DMS153 treated with DMSO at 0.1 percent for 48 hours (cell line): ENCODE data around the gene KIRREL3.

ENCODE experiments used
- DNase-seq: peaks from one replicate; lab custom pipeline; 2025; ENCODE audit not compliant: unreplicated experiment; lab: John Stamatoyannopoulos, UW

KIRREL3 gene

DNA sequence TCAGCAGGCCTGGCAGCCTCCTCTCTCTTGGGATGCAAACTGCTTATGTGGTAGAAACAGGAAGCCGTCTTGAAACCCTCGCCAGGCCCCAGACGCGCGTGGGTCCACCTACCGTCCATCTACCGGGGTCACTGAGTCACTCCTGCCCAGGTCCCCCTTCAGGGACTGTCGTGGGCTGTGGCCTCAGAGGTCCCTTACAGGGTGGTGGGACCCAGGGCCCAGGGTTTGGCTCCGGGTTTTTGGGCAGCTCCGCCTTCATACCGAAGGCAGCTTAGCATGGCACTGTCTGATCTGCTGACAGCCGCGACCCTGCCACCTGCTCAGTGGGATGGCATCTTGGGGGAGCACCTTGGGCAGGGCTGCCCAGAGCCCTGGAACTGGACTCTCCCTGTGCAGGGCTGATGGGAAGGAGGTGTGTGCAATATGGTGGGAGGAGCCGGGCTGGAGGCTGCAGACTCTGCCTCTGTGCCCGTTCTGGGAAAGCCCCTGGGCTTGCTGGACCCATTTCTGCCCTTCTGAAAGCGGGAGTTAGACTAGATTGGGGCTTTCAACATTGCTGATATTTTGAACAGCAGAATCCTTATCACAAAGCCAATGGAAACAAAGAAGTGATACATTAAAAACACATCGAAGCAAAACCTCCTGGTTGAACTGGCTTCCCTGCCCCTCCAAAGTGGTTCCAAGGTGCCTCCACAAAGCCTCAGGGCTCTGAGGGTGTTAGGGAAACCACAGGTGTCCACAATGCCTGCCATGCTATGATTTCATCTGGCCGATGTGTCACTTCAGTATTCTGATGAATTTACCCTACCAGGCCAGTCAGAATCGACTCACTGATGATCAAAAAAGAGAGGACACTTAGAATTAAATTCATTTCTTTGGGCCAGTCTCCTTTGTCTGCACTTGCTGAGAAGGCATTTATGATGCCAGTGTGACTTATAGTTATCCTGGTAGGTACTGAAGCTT lies 316.5 kb downstream of the KIRREL3 start:
- DNase-seq: no peak

DNA sequence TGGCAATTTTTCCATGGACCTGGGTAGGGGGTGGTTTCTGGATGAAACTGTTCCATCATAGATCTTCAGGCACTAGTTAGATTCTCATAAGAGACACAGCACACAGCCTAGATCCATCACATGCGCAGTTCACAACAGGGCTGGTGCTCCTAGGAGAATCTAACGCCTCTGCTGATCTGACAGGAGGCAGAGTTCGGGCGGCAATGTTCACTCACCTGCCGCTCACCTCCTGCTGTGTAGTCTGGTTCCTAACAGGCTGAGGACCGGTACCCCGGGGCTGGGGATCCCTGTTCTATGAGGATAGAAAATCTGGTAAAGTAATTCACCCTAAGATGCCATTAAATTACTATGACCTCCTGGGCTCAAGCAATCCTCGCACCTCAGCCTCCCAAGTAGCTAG lies 318.0 kb downstream of the KIRREL3 start:
- no peak for DNase-seq

DNA sequence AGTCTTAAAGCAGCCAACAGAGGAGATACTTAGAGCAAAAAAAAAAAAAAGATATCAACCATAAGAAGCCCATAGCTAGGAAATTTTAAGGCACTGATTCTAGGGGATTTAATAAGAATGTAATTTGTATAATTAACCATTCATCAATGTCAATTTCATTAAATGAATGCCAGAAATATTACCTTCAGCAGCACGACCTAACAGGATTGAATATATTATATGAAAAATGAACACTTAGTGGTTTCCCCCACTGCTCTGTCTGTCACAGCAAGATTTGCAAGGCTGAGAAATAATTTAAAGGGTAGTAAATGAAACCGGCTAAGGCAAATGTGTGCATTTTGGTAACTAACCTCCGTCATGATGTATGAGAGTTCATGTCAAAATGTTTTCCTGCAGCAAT lies 319.9 kb downstream of the KIRREL3 start:
- no peak for DNase-seq

DNA sequence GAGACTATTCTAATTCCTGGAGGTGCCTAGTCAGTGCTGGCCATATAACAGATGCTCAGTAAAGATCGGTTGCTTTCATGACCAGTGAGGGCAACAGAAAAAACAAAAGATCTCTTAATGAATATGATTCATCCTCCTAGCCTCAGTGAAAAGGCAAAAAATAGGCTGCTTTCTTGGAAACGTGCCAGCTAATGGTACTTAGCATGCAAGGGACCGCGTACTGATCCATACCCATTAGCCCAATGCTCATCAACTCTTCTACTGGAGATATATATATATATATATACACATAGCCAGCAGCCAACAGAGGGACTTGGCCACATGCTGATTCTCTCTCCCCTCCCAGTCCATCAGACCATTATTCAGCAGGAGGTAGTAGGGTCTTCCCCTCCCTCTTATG lies 320.4 kb downstream of the KIRREL3 start:
- DNase-seq: no peak

DNA sequence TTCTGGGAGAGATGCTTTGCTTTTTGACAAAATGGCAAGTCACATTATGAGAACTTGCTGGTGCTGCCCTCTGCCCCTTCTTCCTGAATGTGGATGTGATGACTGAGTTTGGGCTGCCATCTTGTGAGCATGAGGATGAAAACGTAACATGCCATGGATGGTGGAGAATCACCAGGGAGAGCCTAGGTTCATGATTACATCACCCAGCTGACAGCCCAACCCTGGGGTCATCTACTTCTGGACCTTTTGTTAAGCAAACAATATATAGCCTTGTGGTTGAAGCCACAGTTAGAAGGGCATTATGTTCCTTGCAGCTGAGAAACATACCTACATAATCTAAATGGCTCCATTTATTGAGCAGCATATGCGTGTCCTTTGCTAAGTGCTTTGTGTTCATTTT lies 321.5 kb downstream of the KIRREL3 start:
- no peak for DNase-seq

DNA sequence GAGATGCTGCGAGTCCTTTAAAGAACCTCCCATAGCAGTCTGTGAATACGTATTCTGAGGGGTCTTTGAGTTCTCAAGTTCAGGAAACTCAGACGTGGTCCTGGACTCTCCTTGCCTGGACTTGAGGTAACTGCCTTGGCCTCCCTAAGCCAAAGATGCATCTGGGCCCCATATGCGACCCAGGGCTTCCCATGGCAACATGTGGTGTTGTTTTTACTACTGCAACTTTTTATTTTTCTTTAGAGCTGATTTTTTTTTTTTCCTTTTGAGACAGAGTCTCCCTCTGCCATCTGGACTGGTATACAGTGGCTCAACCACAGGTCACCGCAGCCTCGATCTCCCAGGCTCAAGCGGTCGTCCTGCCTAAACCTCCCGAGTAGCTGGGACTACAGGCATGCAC lies 324.0 kb downstream of the KIRREL3 start:
- DNase-seq: no peak

DNA sequence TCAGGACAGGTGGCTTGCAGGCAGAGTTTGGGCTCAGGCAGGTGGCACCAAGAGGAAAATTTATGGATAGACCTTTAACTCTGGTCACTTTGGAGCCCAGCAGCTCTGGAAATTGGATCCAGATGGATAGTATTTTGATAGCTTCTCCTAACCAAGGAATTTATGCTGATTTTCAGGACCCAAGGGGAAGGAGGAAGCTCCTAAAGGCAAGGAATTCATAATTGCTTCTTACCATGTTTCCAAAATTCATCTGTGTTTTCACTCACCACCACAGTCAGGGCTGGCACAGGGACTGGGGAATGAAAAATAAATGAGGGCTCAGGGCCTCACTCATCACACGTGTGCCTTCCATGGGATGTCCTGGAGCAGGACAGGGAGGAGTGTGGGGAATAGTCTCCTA lies 327.3 kb downstream of the KIRREL3 start:
- DNase-seq: no peak

DNA sequence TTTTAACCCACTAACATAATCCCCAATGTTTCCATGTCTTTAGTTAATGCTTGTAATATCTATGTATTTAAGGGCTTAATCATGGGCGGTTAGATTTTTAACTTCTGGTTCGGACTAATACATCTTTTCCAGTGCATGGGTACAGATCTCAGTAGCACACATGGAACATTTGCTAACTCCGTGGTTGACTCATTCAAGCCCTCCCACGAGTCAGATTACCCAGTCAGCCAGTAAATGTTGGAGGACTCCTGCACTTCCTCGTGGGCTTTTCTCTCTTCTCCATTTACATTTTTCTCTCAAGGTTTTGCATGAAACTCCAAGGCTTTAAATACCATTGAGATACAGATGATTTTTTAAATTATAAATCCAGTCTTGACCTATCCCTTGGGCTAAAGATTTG lies 331.2 kb downstream of the KIRREL3 start:
- DNase-seq: no peak

DNA sequence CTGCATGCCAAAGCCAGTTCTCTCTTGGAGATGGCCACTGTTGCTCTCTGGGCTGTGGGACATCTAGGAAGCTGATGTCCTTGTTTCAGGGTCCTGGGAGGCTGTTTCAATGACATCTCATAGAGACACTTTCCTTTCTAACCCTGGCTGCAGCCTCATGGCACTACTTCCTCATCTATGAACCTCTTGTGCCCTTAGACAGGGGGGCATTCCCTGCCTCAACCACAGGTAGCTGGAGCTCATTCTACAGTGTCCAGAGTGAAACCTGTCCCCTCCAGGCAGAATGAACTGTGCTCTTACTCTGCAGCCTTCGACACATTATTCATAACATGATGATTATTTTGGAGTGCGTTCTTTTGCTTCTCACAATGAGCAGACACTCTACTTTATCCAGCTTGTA lies 335.9 kb downstream of the KIRREL3 start:
- DNase-seq: no peak

DNA sequence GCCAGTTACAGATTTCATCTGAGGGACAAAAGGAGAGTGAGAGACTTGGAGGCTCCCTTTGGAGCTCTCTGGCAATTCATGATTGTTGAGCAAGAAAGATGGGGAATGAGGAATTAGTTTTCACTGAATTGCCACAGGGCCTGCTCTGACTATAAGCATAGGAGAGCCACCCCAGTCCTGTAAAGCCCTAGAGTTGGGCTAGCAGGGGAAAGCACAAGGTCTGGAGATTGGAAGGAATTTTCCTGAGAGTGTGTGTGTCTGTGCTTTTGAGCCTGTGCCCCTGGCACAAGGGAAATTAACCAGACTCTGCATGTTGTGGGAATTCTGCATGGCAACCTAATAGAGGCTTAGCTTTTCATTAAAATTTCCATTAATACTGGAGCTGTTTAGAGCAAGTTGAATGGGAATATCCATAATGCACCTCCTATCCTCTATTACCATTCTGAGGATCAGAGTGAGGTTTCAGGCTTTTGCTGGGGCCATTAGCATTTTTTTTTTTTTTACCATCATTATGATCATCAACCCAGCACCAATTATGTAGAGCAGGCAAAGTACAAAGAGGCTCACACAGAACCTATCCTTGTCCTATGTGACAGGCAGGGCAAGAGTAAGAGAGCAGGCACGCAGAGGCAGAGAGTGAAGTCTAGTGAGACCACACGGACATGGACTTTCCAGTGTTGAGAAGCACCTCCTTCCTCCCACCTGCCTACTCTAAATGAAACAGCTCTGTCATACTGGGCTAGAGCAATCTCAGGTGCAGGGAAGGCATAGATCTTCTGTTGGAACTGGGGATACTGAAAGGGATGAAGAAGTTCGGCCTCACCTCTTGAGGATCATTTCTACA lies 336.6 kb downstream of the KIRREL3 start:
- DNase-seq: no peak

DNA sequence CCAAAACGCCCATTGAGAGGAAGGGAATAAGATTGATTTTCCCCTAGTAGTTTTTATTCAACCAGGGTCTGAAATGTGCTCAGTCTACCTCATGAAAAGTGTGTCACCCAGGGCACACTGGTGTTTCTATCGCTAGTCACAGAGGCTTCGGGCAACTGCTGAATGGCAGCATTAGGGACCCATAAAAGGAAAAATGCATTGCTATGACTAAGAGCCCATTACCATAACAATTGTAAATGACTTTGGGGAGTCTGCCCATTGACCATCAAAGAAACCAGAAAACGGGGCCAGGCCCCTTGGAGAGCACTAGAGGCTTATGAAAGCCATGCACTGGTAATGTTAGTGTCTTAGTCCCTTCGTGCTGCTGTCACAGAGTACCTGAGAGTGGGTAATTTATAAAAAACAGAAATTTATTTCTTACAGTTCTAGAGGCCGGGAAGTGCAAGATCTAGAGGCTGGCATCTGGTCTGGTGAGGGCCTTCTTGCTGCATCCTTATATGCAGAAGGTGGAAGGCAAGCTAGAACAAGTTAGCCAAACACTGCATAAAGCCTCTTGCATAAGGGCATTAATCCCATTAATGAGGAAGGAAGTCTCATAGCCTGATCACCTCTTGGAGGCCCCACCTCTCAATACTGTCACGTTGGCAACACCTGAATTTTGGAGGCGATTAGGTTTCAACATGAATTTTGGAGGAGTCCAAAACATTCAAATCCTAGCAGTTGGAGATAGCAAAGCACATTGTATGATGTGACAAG lies 338.4 kb downstream of the KIRREL3 start:
- DNase-seq: no peak

DNA sequence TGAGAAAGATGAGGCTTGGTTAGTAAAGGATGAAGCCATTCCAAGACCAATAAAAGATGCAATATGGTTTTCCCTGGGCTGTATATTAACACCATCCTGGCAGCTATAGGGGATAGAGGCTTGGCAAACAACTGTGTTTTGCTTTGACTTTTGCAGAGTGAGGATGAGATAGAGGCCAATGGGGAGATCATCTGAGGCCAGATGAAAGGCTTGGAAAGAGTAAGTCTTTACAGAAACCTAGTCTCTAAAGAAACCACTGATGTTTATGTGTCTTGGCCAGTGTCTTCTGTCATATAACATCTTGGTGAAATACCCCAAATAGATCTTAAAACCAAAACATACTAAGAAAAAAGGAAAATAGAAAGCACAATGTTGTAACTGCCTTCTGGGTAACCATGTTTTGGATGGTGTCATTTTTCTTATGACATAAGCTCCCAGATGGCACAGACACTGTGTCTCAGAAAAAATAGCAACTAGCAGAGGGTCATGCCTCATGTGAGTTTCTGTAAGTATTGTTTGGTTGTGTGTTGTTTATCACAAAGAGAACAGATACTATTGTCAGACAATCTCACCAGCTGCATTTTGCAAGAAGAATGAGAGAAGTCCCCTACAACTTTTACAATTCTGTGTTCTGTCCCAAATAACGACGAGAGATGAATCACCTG lies 339.7 kb downstream of the KIRREL3 start:
- no peak for DNase-seq

DNA sequence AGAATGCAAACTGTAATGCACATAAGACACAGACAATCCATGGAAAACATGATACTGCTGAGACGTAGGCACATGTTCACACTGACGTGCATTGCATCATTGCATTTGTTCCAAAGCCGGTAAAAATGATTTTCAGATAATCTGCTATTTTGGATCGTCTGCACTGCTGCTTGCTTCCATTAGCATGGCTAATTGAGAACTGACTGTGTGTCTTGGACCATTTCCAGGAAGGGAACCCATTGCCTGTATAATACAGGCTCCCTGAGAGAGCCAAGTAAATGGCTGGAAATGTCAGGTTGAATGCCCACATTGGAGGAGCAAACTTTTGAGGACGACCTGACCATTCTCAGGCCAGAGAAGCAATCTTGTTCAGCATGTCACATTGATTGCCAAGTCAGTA lies 340.2 kb downstream of the KIRREL3 start:
- no peak for DNase-seq

DNA sequence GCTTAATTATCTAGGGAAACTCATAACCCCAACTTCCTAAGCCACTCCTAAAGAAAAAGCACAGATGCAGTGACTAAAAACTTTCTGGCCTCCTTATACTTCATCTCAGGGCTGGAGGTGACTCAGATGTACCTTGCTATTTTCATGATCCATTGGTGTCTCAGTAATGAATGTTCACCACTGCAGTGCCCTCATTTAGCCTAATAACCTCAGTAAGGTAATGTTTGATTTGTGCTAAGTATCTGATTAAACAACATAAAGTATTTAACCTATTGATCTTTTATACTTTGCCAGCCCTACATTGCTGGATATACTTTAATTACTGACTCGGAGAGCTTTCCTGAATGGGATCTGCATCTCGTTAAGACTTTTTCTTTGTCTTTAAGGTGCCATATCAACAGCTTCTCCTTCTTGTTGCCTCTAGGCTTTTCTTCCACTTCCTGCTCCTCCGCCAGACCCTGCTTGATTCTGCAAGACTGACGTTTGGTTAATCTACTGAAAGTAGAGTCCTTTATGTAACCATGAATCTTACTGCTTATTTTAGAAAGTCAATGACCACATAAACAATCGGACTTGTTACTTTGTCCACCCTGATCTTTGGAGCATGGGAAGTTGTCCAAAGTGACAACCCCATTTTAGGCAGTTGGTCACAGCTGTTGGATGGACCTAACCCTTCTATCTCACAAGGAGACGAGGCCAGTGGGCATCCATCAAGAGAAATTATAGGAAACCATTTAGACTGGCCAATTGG lies 342.1 kb downstream of the KIRREL3 start:
- no peak for DNase-seq

DNA sequence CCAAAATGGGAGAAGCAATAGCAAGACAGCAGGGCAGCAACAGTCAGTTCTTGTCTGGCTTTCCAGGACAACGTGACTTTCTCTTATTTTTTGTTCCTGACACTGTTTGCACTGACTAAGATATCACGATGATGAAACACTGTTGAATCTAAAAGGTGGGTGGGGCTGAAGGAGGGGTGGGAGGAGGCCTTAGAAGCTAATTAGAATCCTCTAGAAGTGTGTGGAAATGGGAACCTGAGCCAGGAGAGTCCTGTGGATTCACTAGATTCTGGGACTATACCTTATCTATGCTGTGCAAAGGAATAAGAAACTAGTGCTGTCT lies 344.8 kb downstream of the KIRREL3 start:
- no peak for DNase-seq

DNA sequence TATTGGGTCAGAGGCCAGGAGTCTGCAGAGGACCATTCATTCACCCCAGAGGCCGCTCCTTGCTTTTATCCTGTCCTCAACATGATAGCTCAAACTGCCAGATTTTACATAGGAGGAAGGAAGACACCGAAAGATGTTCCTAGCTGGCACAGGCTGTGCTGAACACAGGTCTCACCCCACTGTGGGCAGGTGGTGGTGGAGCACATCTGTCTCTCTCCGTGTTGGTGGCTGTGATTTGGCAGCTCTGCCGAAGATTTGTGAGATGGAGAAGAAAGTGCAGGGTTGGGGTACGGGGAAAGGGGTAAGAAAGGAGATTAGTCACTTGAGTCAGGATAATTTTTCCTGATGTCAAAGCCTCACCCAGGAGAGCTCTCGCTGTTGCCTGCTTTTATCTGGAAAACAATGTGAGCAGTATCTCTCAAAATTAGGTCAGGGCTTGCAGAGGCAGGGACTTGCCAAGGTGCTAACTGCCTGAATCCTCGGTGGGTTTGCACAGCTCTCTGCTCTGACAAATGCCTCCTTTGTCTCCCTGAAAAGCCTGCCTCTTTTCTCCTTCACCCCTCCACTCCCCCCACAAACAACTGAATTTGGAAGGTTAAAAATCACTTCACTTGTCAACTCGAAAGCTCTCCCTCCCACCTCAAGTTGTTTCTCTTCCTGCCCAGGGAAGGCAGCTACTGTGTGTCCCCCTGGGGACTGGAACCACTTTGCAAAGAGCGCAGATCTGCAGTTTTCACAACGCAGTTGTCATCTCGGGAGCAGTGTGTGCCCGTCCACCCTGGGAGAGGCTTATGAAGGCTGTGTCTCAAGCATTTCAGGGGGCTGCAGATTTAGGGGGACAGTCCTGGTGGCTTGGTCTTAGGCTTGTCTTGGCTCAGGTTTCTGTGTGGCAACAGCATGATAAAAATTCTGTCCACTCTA lies 345.4 kb downstream of the KIRREL3 start:
- DNase-seq: no peak

DNA sequence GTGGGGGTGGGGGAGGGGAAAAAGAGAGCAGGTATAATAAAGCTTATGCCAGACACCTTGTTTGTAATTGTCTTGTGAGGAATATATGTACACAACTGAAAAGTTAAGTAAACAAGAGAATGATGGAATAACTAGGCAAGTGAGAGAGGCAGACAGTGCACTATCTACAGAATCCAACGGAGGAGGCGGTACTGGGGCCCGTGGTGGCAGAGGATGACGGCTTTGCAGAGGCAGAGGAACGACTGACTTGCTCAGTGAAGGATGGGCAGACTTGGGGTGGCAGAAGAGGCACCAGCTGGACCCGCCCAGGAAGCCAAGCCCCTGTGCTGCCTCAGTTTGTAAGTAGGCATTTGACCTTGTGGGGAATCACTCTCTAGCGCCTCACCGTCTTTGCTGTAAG lies 347.5 kb downstream of the KIRREL3 start:
- no peak for DNase-seq

DNA sequence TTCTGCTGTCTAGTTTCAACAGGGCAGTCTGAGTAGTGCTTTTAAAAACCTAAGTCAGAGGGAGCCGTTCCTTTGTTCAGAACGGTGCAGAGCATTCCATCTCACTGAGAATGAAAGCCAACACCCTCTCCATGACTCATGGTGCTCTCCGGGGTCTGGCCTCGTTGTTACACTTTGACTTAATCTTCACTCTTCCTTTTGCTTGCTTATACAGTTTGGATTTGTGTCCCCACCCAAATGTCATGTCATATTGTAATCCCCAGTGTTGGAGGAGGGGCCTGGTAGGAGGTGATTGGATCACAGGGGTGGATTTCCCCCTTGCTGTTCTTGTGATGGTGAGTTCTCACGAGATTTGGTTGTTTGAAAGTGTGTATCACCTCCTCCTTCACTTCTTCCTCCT lies 352.8 kb downstream of the KIRREL3 start:
- no peak for DNase-seq
